Left lung (tissue), 10 donors: ENCODE data around the gene CCDC15. TPM values are rescaled to one million over a fixed set of nuclear protein-coding genes. Genes with fewer than 3 reads are reported as not detected.

Experiments used
- ATAC-seq: fragments of 200-7000 bp; cut with Tn5 transposase; one replicate; pipeline ENCODE4 v1.9.1; 2020; ENCODE audit warnings: moderate library complexity
- DNase-seq, 4 donors: peaks; one replicate each; pipeline ENCODE4 v3.0.0-alpha.2; 2013 to 2020
- H3K27ac ChIP-seq, 2 donors: fragments of 200-600 bp; sonication (generic) in 1 of 2; one replicate each; pipeline versions ENCODE4 v1.5.0 to v1.8.0; 2020 to 2021
- H3K27me3 ChIP-seq, 2 donors: fragments of 200-600 bp; sonication (generic) in 1 of 2; one replicate each; pipeline versions ENCODE4 v1.5.0 to v1.8.0; 2020 to 2021
- H3K36me3 ChIP-seq, 2 donors: fragments of 200-600 bp; sonication (generic) in 1 of 2; one replicate each; pipeline versions ENCODE4 v1.5.0 to v1.8.0; 2020 to 2021
- H3K4me1 ChIP-seq, 2 donors: fragments of 200-600 bp; one replicate each; pipeline ENCODE4 v1.8.0; 2021
- H3K4me3 ChIP-seq, 2 donors: fragments of 200-600 bp; sonication (generic) in 1 of 2; one replicate each; pipeline versions ENCODE4 v1.5.0 to v1.8.0; 2020 to 2021; ENCODE audit warnings: mild to moderate bottlenecking in 1 of 2
- H3K9me3 ChIP-seq, 2 donors: fragments of 200-600 bp; sonication (generic) in 1 of 2; one replicate each; pipeline versions ENCODE4 v1.5.0 to v1.8.0; 2020 to 2021
- CTCF ChIP-seq, 2 donors: fragments of 200-600 bp; sonication (generic) in 1 of 2; IDR thresholded peaks; one replicate each; pipeline versions ENCODE4 v1.5.0 to v1.8.0; 2021; ENCODE audit warnings: antibody characterized with exemption in 2 of 2
- intact Hi-C, 2 donors: fragments of 100-400 bp; cut with DNase I; formaldehyde crosslinking; loops; one replicate each; pipeline versions ENCODE4 v1.11.2 to v1.14.2; 2022
- polyA plus RNA-seq, 6 donors: library from polyadenylated mRNA; unstranded; fragments of 120-200 nt; gene quantifications; one replicate each; pipeline ENCODE4 v1.2.1, GENCODE V29; 2013; ENCODE audit not compliant: insufficient read length in 6 of 6
- total RNA-seq, 2 donors: library from RNA; stranded (reverse); fragmentation: NEBNext Ultra II Directional; extraction: Animal tissue kit (Norgen Biotek cat#: 25700); gene quantifications; one replicate each; pipeline ENCODE4 v1.2.1, GENCODE V29; 2021
- donor health status: DM: no; HTN: yes; CAD: no.
- donor health status: DM: no; HTN: no; CAD: no.

The CCDC15 gene
- total and polyA plus RNA-seq, 8 donors, result 1.7 to 10.1 (median 6.4) TPM

- H3K27ac ChIP-seq, result no peak overlapping the region
- H3K36me3 ChIP-seq, result no peaks in the 10 kb centered on the region
- DNase-seq (no peak), ATAC-seq (no peak)
- intact Hi-C loops, result no loop called here
- H3K4me3 ChIP-seq, result no peak overlapping the region
- no peaks in the 10 kb centered on the region for H3K27me3 ChIP-seq
- H3K4me1 ChIP-seq, result no peaks in the 10 kb centered on the region
- TF ChIP-seq CTCF (IDR thresholded peaks at IDR 0.05), result no peak
- no peaks in the 10 kb centered on the region for H3K9me3 ChIP-seq
Measured at GRCh38 chr11:124988063-124988462, 34.1 kb downstream of the CCDC15 start.

GRCh38 chr11:125001079-125001778 is 47.2 kb downstream of the CCDC15 start:
- Histone ChIP-seq H3K4me1 (no peaks in the 10 kb centered on the region), H3K36me3 (peaks cover 0 to 9% of the 10 kb centered on the region in 2 donors), H3K4me3 (no peak overlapping the region), H3K27ac (no peak overlapping the region), H3K9me3 (peaks cover 0 to 12% of the 10 kb centered on the region in 2 donors), H3K27me3 (no peaks in the 10 kb centered on the region)
- intact Hi-C loops, result no loop called here
- ATAC-seq (no peak), DNase-seq (no peak)
- no peak for TF ChIP-seq CTCF (IDR thresholded peaks at IDR 0.05)

- peaks cover 0 to 14% of the 10 kb centered on the region in 2 donors for H3K9me3 ChIP-seq
- ATAC-seq, result no peak
- TF ChIP-seq CTCF (IDR thresholded peaks at IDR 0.05), result no peak
- no peak for DNase-seq
- H3K27me3 ChIP-seq, result no peaks in the 10 kb centered on the region
- H3K27ac ChIP-seq, result no peak overlapping the region
- intact Hi-C loops, result no loop called here
- H3K36me3 ChIP-seq, result peaks cover 0 to 9% of the 10 kb centered on the region in 2 donors
- H3K4me1 ChIP-seq, result no peaks in the 10 kb centered on the region
- no peak overlapping the region for H3K4me3 ChIP-seq
Measured at GRCh38 chr11:125001849-125002248, 47.8 kb downstream of the CCDC15 start.

- peaks cover 0 to 14% of the 10 kb centered on the region in 2 donors for H3K9me3 ChIP-seq
- ATAC-seq (no peak), DNase-seq (no peak)
- H3K27ac ChIP-seq, result no peak overlapping the region
- no peak overlapping the region for H3K4me3 ChIP-seq
- H3K36me3 ChIP-seq, result peaks cover 0 to 12% of the 10 kb centered on the region in 2 donors
- H3K27me3 ChIP-seq, result no peaks in the 10 kb centered on the region
- no peaks in the 10 kb centered on the region for H3K4me1 ChIP-seq
- no peak for TF ChIP-seq CTCF (IDR thresholded peaks at IDR 0.05)
- intact Hi-C loops, result no loop called here
Measured at GRCh38 chr11:125005491-125005890, 51.5 kb downstream of the CCDC15 start.

- DNase-seq (no peak), ATAC-seq (no peak)
- H3K36me3 ChIP-seq, result no peaks in the 10 kb centered on the region
- H3K27ac ChIP-seq, result no peak overlapping the region
- H3K4me3 ChIP-seq, result no peak overlapping the region
- H3K4me1 ChIP-seq, result no peaks in the 10 kb centered on the region
- H3K27me3 ChIP-seq, result no peaks in the 10 kb centered on the region
- no peak for TF ChIP-seq CTCF (IDR thresholded peaks at IDR 0.05)
- intact Hi-C loops, result no loop called here
- H3K9me3 ChIP-seq, result peaks cover 0 to 1% of the 10 kb centered on the region in 2 donors
Measured at GRCh38 chr11:125016413-125016812, 62.4 kb downstream of the CCDC15 start.
